Liver (tissue), 9 donors: ENCODE measurements around the gene PIK3R3. TPM values are rescaled to one million over a fixed set of nuclear protein-coding genes. Genes with fewer than 3 reads are reported as not detected.

Experiments
- DNase-seq: peaks from one replicate; pipeline ENCODE4 v3.0.0-alpha.2; 2017; ENCODE audit warnings: low spot score
- H3K27ac ChIP-seq, 2 donors: one replicate each; pipeline ENCODE4 v1.7.0; 2013; ENCODE audit warnings: inconsistent platforms in 2 of 2, low read length in 2 of 2, control low read depth in 1 of 2, low read depth in 1 of 2, mild to moderate bottlenecking in 1 of 2
- H3K27me3 ChIP-seq, 4 donors: one replicate each; pipeline versions ENCODE4 v1.6.1 to v1.7.0; 2013; ENCODE audit warnings: low read length in 3 of 4, inconsistent platforms in 1 of 4, mild to moderate bottlenecking in 1 of 4, moderate library complexity in 1 of 4; ENCODE audit not compliant: control insufficient read depth in 4 of 4, insufficient read depth in 4 of 4
- H3K36me3 ChIP-seq, 4 donors: one replicate each; pipeline versions ENCODE4 v1.6.1 to v1.7.0; 2013; ENCODE audit warnings: low read length in 3 of 4, mild to moderate bottlenecking in 3 of 4, low read depth in 1 of 4, moderate library complexity in 1 of 4; ENCODE audit not compliant: control insufficient read depth in 4 of 4, insufficient read depth in 3 of 4
- H3K4me1 ChIP-seq, 4 donors: one replicate each; pipeline versions ENCODE4 v1.6.1 to v1.7.0; 2013; ENCODE audit warnings: low read length in 3 of 4, mild to moderate bottlenecking in 3 of 4, moderate library complexity in 1 of 4; ENCODE audit not compliant: control insufficient read depth in 4 of 4, insufficient read depth in 4 of 4
- H3K4me3 ChIP-seq, 3 donors: one replicate each; pipeline versions ENCODE4 v1.6.1 to v1.7.0; 2013; ENCODE audit warnings: low read length in 3 of 3, control low read depth in 1 of 3, low read depth in 1 of 3, mild to moderate bottlenecking in 1 of 3
- H3K9ac ChIP-seq, 2 donors: one replicate each; pipeline ENCODE4 v1.7.0; 2013; ENCODE audit warnings: low read length in 2 of 2, mild to moderate bottlenecking in 2 of 2, moderate library complexity in 2 of 2, control low read depth in 1 of 2, low read depth in 1 of 2
- H3K9me3 ChIP-seq, 4 donors: one replicate each; pipeline versions ENCODE4 v1.6.1 to v1.7.0; 2013; ENCODE audit warnings: low read length in 3 of 4; ENCODE audit not compliant: control insufficient read depth in 4 of 4
- CTCF ChIP-seq: fragments of 150-350 bp; IDR thresholded peaks from 2 replicates; pipeline ENCODE4 v1.5.1; 2017; ENCODE audit warnings: improper control_type of control experiment, low read depth, low read length; ENCODE audit not compliant: missing input control
- GABPA ChIP-seq, 2 donors: IDR thresholded peaks in 1 of 2; conservative IDR thresholded peaks in 1 of 2; 2 replicates each; pipeline ENCODE4 v1.6.1; 2016; ENCODE audit warnings: antibody characterized with exemption in 2 of 2, mild to moderate bottlenecking in 1 of 2, moderate library complexity in 1 of 2
- HNF4G ChIP-seq: IDR thresholded peaks from 2 replicates; pipeline ENCODE4 v1.6.1; 2016; ENCODE audit warnings: antibody characterized with exemption
- NR2F2 ChIP-seq: IDR thresholded peaks from 2 replicates; pipeline ENCODE4 v1.6.1; 2016; ENCODE audit warnings: antibody characterized with exemption
- RAD21 ChIP-seq, 2 donors: IDR thresholded peaks; 2 replicates each; pipeline ENCODE4 v1.6.1; 2016; ENCODE audit warnings: antibody characterized with exemption in 2 of 2, mild to moderate bottlenecking in 2 of 2
- REST ChIP-seq: IDR thresholded peaks from 2 replicates; pipeline ENCODE4 v1.6.1; 2016; ENCODE audit warnings: antibody characterized with exemption, mild to moderate bottlenecking
- SP1 ChIP-seq: IDR thresholded peaks from 2 replicates; pipeline ENCODE4 v1.6.1; 2018; ENCODE audit warnings: antibody characterized with exemption, mild to moderate bottlenecking
- TAF1 ChIP-seq: conservative IDR thresholded peaks from 2 replicates; pipeline ENCODE4 v1.6.1; 2016; ENCODE audit warnings: antibody characterized with exemption, mild to moderate bottlenecking
- YY1 ChIP-seq: IDR thresholded peaks from 2 replicates; pipeline ENCODE4 v1.6.1; 2016; ENCODE audit warnings: antibody characterized with exemption, mild to moderate bottlenecking
- WGBS: extraction: QIAGEN DNeasy Blood & Tissue Kit; methylation state at CpG from one replicate; pipeline ENCODE4 v1.1.7; 2013; 5-methylcytosine and 5-hydroxymethylcytosine counted together
- polyA plus RNA-seq, 2 donors: library from polyadenylated mRNA; stranded (reverse) in 1 of 2; unstranded in 1 of 2; fragments of 200-250 nt in 1 of 2; fragments of >200 nt in 1 of 2; fragmentation: Nextera tagmentation in 1 of 2; extraction: Ambion mirVana in 1 of 2; gene quantifications; one replicate each; pipeline versions ENCODE4 v1.2.1 to v1.2.3, GENCODE V29; 2013 to 2015
- total RNA-seq, 2 donors: library from RNA; depleted of rRNA; stranded (reverse); fragments of >200 nt; gene quantifications; one replicate each; pipeline ENCODE4 v1.2.3, GENCODE V29; 2014
- donor health status: healthy.
- donor health status: healthy.
- donor health status: healthy.
- donor health status: healthy.
- donor health status: healthy.

The PIK3R3 gene
- total and polyA plus RNA-seq, 4 donors: 1.5 to 4.6 (median 2.7) TPM

GRCh38 chr1:46039571-46040052 is 92.8 kb downstream of the PIK3R3 start:
- H3K9me3 ChIP-seq: no peaks in the 10 kb centered on the region
- no peaks in the 10 kb centered on the region for H3K27me3 ChIP-seq
- no peaks in the 10 kb centered on the region for H3K36me3 ChIP-seq
- TF ChIP-seq RAD21 (IDR thresholded peaks at IDR 0.05) (peak in 1 of 2 donors; percentile 19), SP1 (no peak), NR2F2 (peak; percentile 85), CTCF (no peak)
- H3K9ac ChIP-seq: no peak overlapping the region
- no peak overlapping the region for H3K4me3 ChIP-seq
- no peak for DNase-seq
- peaks cover 0 to 5% (median 2%) of the 10 kb centered on the region in 4 donors for H3K4me1 ChIP-seq
- 44% methylated on average over 4 of the region's 4 CpGs for WGBS
- no peak overlapping the region for H3K27ac ChIP-seq

GRCh38 chr1:46036894-46037839 is 95.3 kb downstream of the PIK3R3 start:
- Histone ChIP-seq H3K27ac (no peak overlapping the region), H3K36me3 (peaks cover 0 to 5% (median 0%) of the 10 kb centered on the region in 4 donors), H3K4me3 (no peak overlapping the region), H3K4me1 (peaks cover 0 to 5% (median 2%) of the 10 kb centered on the region in 4 donors), H3K9ac (no peak overlapping the region), H3K9me3 (no peaks in the 10 kb centered on the region), H3K27me3 (no peaks in the 10 kb centered on the region)
- DNase-seq: peak; percentile 88
- WGBS: 29% methylated on average over 11 of the region's 11 CpGs
- no peak for TF ChIP-seq TAF1
- TF ChIP-seq GABPA (IDR thresholded peaks at IDR 0.05 in 1 of 2, conservative IDR thresholded peaks at IDR 0.05 in 1 of 2): no peak
- TF ChIP-seq HNF4G: no peak
- TF ChIP-seq CTCF: peak; percentile 98
- TF ChIP-seq REST: no peak
- TF ChIP-seq YY1: no peak
- TF ChIP-seq RAD21 (IDR thresholded peaks at IDR 0.05): peak; percentile 99
